DOHH2 (cell line): ENCODE data around the gene PDE7B.

Experiments used
- CTCF ChIP-seq: fragments of 200-600 bp; sonication (generic); IDR thresholded peaks from one replicate; pipeline ENCODE4 v1.5.1; 2014; ENCODE audit warnings: antibody characterized with exemption, mild to moderate bottlenecking, low read depth, low read length; ENCODE audit not compliant: poor library complexity, severe bottlenecking
- EZH2phosphoT487 ChIP-seq: fragments of 200-600 bp; sonication (generic); IDR thresholded peaks from 2 replicates; pipeline ENCODE4 v1.6.1; 2017; ENCODE audit warnings: borderline replicate concordance, mild to moderate bottlenecking, antibody characterized with exemption, low read length, moderate library complexity, mixed read lengths

GRCh38 chr6:136146130-136146529 is 294.6 kb downstream of the PDE7B start:
- no peak for TF ChIP-seq CTCF
- no peak for TF ChIP-seq EZH2phosphoT487
